SK-N-MC (cell line): ENCODE data around the gene USP6.
"Not testable (repeated sequence)": the region's sequence is repeated elsewhere in the genome, so short reads cannot be mapped to it uniquely, and the experiment has no call there.

ENCODE experiments used
- DNase-seq: peaks from one replicate; pipeline ENCODE4 v3.0.0-alpha.2; 2011; ENCODE audit warnings: low read depth, low spot score
- H3K27ac ChIP-seq: fragments of 200-600 bp; sonication (generic); 2 replicates; pipeline ENCODE4 v1.5.1; 2016; ENCODE audit warnings: mixed run types
- H3K36me3 ChIP-seq: fragments of 200-600 bp; sonication (generic); 2 replicates; pipeline ENCODE4 v1.6.1; 2017; ENCODE audit warnings: antibody characterized with exemption, low read length, mixed read lengths; ENCODE audit not compliant: insufficient read depth
- H3K4me3 ChIP-seq: fragments of 200-600 bp; sonication (generic); 2 replicates; pipeline ENCODE4 v1.5.1; 2016
- H3K9ac ChIP-seq: fragments of 200-600 bp; sonication (generic); 2 replicates; pipeline ENCODE4 v1.8.0; 2017; ENCODE audit warnings: mixed run types, mixed read lengths; ENCODE audit not compliant: insufficient read length
- H3K9me3 ChIP-seq: fragments of 200-600 bp; sonication (generic); 2 replicates; pipeline ENCODE4 v1.6.1; 2017; ENCODE audit warnings: low read depth, mild to moderate bottlenecking, antibody characterized with exemption, low read length, moderate library complexity, mixed read lengths
- EZH2 ChIP-seq: fragments of 200-600 bp; sonication (generic); IDR thresholded peaks from one replicate; pipeline ENCODE4 v1.6.1; 2017; ENCODE audit warnings: antibody characterized with exemption
- FOXP2 ChIP-seq: optimal IDR thresholded peaks from 2 replicates; pipeline ENCODE3; 2011; ENCODE audit warnings: mild to moderate bottlenecking, moderate library complexity; ENCODE audit not compliant: insufficient read depth; ENCODE audit errors: extremely low read length, control extremely low read depth
- POLR2AphosphoS5 ChIP-seq: IDR thresholded peaks from 2 replicates; pipeline ENCODE4 v1.6.1; 2012; ENCODE audit warnings: mild to moderate bottlenecking, low read depth, low read length, borderline replicate concordance

The USP6 gene

GRCh38 chr17:5138616-5139457 lies 23.0 kb downstream of the USP6 start:
- Histone ChIP-seq H3K27ac (no peak overlapping the region), H3K9ac (no peak overlapping the region), H3K36me3 (no peaks in the 10 kb centered on the region), H3K4me3 (no peak overlapping the region), H3K9me3 (no peaks in the 10 kb centered on the region)
- no peak for TF ChIP-seq EZH2
- TF ChIP-seq POLR2AphosphoS5 = no peak
- no peak for TF ChIP-seq FOXP2
- DNase-seq = no peak

- H3K4me3 ChIP-seq = no peak overlapping the region
- no peak for DNase-seq
- no peaks in the 10 kb centered on the region for H3K36me3 ChIP-seq
- no peak for TF ChIP-seq POLR2AphosphoS5
- TF ChIP-seq EZH2 = no peak
- no peak for TF ChIP-seq FOXP2
- no peak overlapping the region for H3K9ac ChIP-seq
- no peaks in the 10 kb centered on the region for H3K9me3 ChIP-seq
- H3K27ac ChIP-seq = no peak overlapping the region
Measured at GRCh38 chr17:5139458-5139732, 23.6 kb downstream of the USP6 start.

GRCh38 chr17:5142877-5143276 lies 27.0 kb downstream of the USP6 start:
- H3K9me3 ChIP-seq, H3K27ac ChIP-seq, DNase-seq, H3K9ac ChIP-seq, H3K4me3 ChIP-seq, H3K36me3 ChIP-seq: not testable (repeated sequence)

GRCh38 chr17:5146122-5146521 lies 30.3 kb downstream of the USP6 start:
- H3K27ac ChIP-seq = not testable (repeated sequence)

GRCh38 chr17:5160702-5161101 lies 44.9 kb downstream of the USP6 start:
- not testable (repeated sequence) for H3K27ac ChIP-seq, DNase-seq, H3K9me3 ChIP-seq, H3K36me3 ChIP-seq, H3K4me3 ChIP-seq, H3K9ac ChIP-seq

More at GRCh38 chr17:5146122-5146521, 30.3 kb downstream of the USP6 start:
- not testable (repeated sequence) for H3K4me3 ChIP-seq, H3K9me3 ChIP-seq, DNase-seq, H3K9ac ChIP-seq, H3K36me3 ChIP-seq

GRCh38 chr17:5161793-5162192 lies 46.0 kb downstream of the USP6 start:
- H3K27ac ChIP-seq, H3K9ac ChIP-seq, DNase-seq, H3K36me3 ChIP-seq, H3K4me3 ChIP-seq, H3K9me3 ChIP-seq: not testable (repeated sequence)

- no peak overlapping the region for H3K27ac ChIP-seq
- TF ChIP-seq FOXP2 = no peak
- TF ChIP-seq EZH2 = no peak
- TF ChIP-seq POLR2AphosphoS5 = no peak
- H3K36me3 ChIP-seq = no peaks in the 10 kb centered on the region
- H3K9me3 ChIP-seq = no peaks in the 10 kb centered on the region
- no peak overlapping the region for H3K4me3 ChIP-seq
- no peak for DNase-seq
- H3K9ac ChIP-seq = no peak overlapping the region
Measured at GRCh38 chr17:5164436-5164835, 48.6 kb downstream of the USP6 start.

- H3K9ac ChIP-seq, DNase-seq, H3K27ac ChIP-seq, H3K4me3 ChIP-seq, H3K36me3 ChIP-seq, H3K9me3 ChIP-seq: not testable (repeated sequence)
Measured at GRCh38 chr17:5165791-5166564, 50.1 kb downstream of the USP6 start.

- not testable (repeated sequence) for H3K27ac ChIP-seq, H3K36me3 ChIP-seq, H3K9ac ChIP-seq, H3K4me3 ChIP-seq, H3K9me3 ChIP-seq, DNase-seq
Measured at GRCh38 chr17:5175027-5175426, 59.2 kb downstream of the USP6 start.

- no peak overlapping the region for H3K27ac ChIP-seq
- no peak overlapping the region for H3K4me3 ChIP-seq
- DNase-seq = no peak
- H3K9me3 ChIP-seq = peaks cover 35% of the 10 kb centered on the region
- no peak for TF ChIP-seq POLR2AphosphoS5
- TF ChIP-seq FOXP2 = no peak
- no peak for TF ChIP-seq EZH2
- peaks cover 9% of the 10 kb centered on the region; the same call in 1 of the 2 replicates for H3K36me3 ChIP-seq
- H3K9ac ChIP-seq = no peak overlapping the region
Measured at GRCh38 chr17:5179003-5179402, 63.2 kb downstream of the USP6 start.
